B cell (primary cell): Measurements from ENCODE around the gene FAM184B.

ENCODE experiments used
- CTCF ChIP-seq: fragments of 200-600 bp; IDR thresholded peaks from one replicate; pipeline ENCODE4 v1.8.0; 2022; ENCODE audit warnings: antibody characterized with exemption, mild to moderate bottlenecking
- EZH2 ChIP-seq: IDR thresholded peaks from 2 replicates; pipeline ENCODE4 v1.6.1; 2012; ENCODE audit warnings: borderline replicate concordance, low read depth, mild to moderate bottlenecking, moderate library complexity, low read length; ENCODE audit not compliant: insufficient read depth, poor library complexity, severe bottlenecking

- TF ChIP-seq CTCF (no peak), EZH2 (no peak)
Observed at GRCh38 chr4:17584521-17585213, 196.8 kb downstream of the FAM184B start.
